ENCODE measurements around the gene RIC3. TPM values are rescaled to one million over a fixed set of nuclear protein-coding genes. Genes with fewer than 3 reads are reported as not detected.

Gene RIC3
- total RNA-seq, 1 experiment from 2014 or later: not detected

GRCh38 chr11:8094656-8095055 is 74.2 kb downstream of the RIC3 start:
- H3K9me2 ChIP-seq (ENCODE audit: insufficient read depth): no peaks in the 10 kb centered on the region
- H3K4me2 ChIP-seq (ENCODE audit: low read length): no peak overlapping the region
- no peaks in the 10 kb centered on the region for H4K20me1 ChIP-seq (ENCODE audit: insufficient read depth)
- H2AFZ ChIP-seq (ENCODE audit: low read depth, low read length, poor library complexity, severe bottlenecking): no peak overlapping the region
- intact Hi-C loops (cut with micrococcal nuclease): loop anchor here (10.0 kb wide), 3 partner anchors 200 to 1000 kb away; no protein-coding TSS in a partner anchor
- H3K27ac ChIP-seq (ENCODE audit: low read depth, low read length): no peak overlapping the region
- no peak overlapping the region for H3K4me3 ChIP-seq (replicated peaks in 1 of 2; ENCODE audit: low read depth in 1 of 2, low read length in 2 of 2)
- no peaks in the 10 kb centered on the region for H3K27me3 ChIP-seq (ENCODE audit: insufficient read depth, low read length)
- peaks cover 0 to 10% of the 10 kb centered on the region in 2 experiments; a peak in 2 of 4 replicates for H3K4me1 ChIP-seq (ENCODE audit: control insufficient read depth in 1 of 2, insufficient read depth in 2 of 2, low read length in 2 of 2)
- no peaks in the 10 kb centered on the region for H3K79me2 ChIP-seq (ENCODE audit: insufficient read depth, low read length)
- ChIA-PET CTCF (interaction anchor here (8.1 kb wide), 1 partner anchor 89 kb away, joined by 184 read pairs; no protein-coding TSS in a partner anchor), POLR2A (no interaction called here), RAD21 (ENCODE audit: low non-redundant PET in 1 of 2, low total read pairs in 2 of 2, uncharacterized antibody in 2 of 2, unreplicated experiment in 2 of 2) (no interaction called here)
- DNase-seq (ENCODE audit: low read depth, low spot score) (no peak), ATAC-seq (no peak)
- H3K36me3 ChIP-seq (ENCODE audit: control insufficient read depth in 1 of 2, insufficient read depth in 2 of 2, low read length in 2 of 2): no peaks in the 10 kb centered on the region
- TF ChIP-seq ZFX (IDR thresholded peaks at IDR 0.05): no peak
- no peak for TF ChIP-seq ELF1 (IDR thresholded peaks at IDR 0.05; ENCODE audit: borderline replicate concordance, low read depth)
- TF ChIP-seq SIN3A (IDR thresholded peaks at IDR 0.05; ENCODE audit: low read depth): no peak
- TF ChIP-seq POLR2A (IDR thresholded peaks at IDR 0.05; ENCODE audit: borderline replicate concordance, extremely low read depth, insufficient read depth, insufficient read length): no peak
- no peak for TF ChIP-seq SP1 (IDR thresholded peaks at IDR 0.05; ENCODE audit: low read depth)
- no peak for TF ChIP-seq RAD21 (IDR thresholded peaks at IDR 0.05; ENCODE audit: low read depth)
- TF ChIP-seq FOSL1 (IDR thresholded peaks at IDR 0.05; ENCODE audit: low read depth): no peak
- no peak for TF ChIP-seq EGR1 (IDR thresholded peaks at IDR 0.05; ENCODE audit: low read depth)
- no peak for TF ChIP-seq CEBPB (IDR thresholded peaks at IDR 0.05; ENCODE audit: low read depth)
- no peaks in the 10 kb centered on the region for H3K9me3 ChIP-seq (ENCODE audit: control insufficient read depth in 1 of 2, insufficient read depth in 1 of 2, low read depth in 1 of 2, low read length in 2 of 2)
- BruUV-seq (replicated peaks): no TSS peak
- H3K9ac ChIP-seq (ENCODE audit: low read length): no peak overlapping the region

GRCh38 chr11:8093931-8094575 is 74.8 kb downstream of the RIC3 start:
- no peaks in the 10 kb centered on the region for H3K27me3 ChIP-seq (ENCODE audit: insufficient read depth, low read length)
- H2AFZ ChIP-seq (ENCODE audit: low read depth, low read length, poor library complexity, severe bottlenecking): no peak overlapping the region
- DNase-seq (ENCODE audit: low read depth, low spot score) (no peak), ATAC-seq (no peak)
- ChIA-PET RAD21 (ENCODE audit: low non-redundant PET in 1 of 2, low total read pairs in 2 of 2, uncharacterized antibody in 2 of 2, unreplicated experiment in 2 of 2) (no interaction called here), CTCF (interaction anchor here (8.1 kb wide), 1 partner anchor 88 kb away, joined by 184 read pairs; no protein-coding TSS in a partner anchor), POLR2A (no interaction called here)
- no peaks in the 10 kb centered on the region for H4K20me1 ChIP-seq (ENCODE audit: insufficient read depth)
- no peak overlapping the region for H3K9ac ChIP-seq (ENCODE audit: low read length)
- H3K9me3 ChIP-seq (ENCODE audit: control insufficient read depth in 1 of 2, insufficient read depth in 1 of 2, low read depth in 1 of 2, low read length in 2 of 2): no peaks in the 10 kb centered on the region
- no peak overlapping the region for H3K4me2 ChIP-seq (ENCODE audit: low read length)
- intact Hi-C loops (cut with micrococcal nuclease): loop anchor here (10.0 kb wide), 3 partner anchors 199 to 999 kb away; no protein-coding TSS in a partner anchor
- no TSS peak for BruUV-seq (replicated peaks)
- H3K4me3 ChIP-seq (replicated peaks in 1 of 2; ENCODE audit: low read depth in 1 of 2, low read length in 2 of 2): no peak overlapping the region
- H3K79me2 ChIP-seq (ENCODE audit: insufficient read depth, low read length): no peaks in the 10 kb centered on the region
- peaks cover 0 to 10% of the 10 kb centered on the region in 2 experiments; a peak in 2 of 4 replicates for H3K4me1 ChIP-seq (ENCODE audit: control insufficient read depth in 1 of 2, insufficient read depth in 2 of 2, low read length in 2 of 2)
- no peak overlapping the region for H3K27ac ChIP-seq (ENCODE audit: low read depth, low read length)
- H3K36me3 ChIP-seq (ENCODE audit: control insufficient read depth in 1 of 2, insufficient read depth in 2 of 2, low read length in 2 of 2): no peaks in the 10 kb centered on the region
- no peaks in the 10 kb centered on the region for H3K9me2 ChIP-seq (ENCODE audit: insufficient read depth)
- TF ChIP-seq REST (IDR thresholded peaks at IDR 0.05; ENCODE audit: low read depth) (no peak), TCF7L2 (IDR thresholded peaks at IDR 0.05; ENCODE audit: borderline replicate concordance, extremely low read depth, insufficient read depth, insufficient read length) (no peak)
